DMS53 treated with DMSO at 0.1 percent for 48 hours (cell line): ENCODE measurements around the gene ZNF283.

Experiments used
- DNase-seq: peaks from one replicate; lab custom pipeline; 2025; ENCODE audit not compliant: unreplicated experiment; lab: John Stamatoyannopoulos, UW

ZNF283 gene

DNA sequence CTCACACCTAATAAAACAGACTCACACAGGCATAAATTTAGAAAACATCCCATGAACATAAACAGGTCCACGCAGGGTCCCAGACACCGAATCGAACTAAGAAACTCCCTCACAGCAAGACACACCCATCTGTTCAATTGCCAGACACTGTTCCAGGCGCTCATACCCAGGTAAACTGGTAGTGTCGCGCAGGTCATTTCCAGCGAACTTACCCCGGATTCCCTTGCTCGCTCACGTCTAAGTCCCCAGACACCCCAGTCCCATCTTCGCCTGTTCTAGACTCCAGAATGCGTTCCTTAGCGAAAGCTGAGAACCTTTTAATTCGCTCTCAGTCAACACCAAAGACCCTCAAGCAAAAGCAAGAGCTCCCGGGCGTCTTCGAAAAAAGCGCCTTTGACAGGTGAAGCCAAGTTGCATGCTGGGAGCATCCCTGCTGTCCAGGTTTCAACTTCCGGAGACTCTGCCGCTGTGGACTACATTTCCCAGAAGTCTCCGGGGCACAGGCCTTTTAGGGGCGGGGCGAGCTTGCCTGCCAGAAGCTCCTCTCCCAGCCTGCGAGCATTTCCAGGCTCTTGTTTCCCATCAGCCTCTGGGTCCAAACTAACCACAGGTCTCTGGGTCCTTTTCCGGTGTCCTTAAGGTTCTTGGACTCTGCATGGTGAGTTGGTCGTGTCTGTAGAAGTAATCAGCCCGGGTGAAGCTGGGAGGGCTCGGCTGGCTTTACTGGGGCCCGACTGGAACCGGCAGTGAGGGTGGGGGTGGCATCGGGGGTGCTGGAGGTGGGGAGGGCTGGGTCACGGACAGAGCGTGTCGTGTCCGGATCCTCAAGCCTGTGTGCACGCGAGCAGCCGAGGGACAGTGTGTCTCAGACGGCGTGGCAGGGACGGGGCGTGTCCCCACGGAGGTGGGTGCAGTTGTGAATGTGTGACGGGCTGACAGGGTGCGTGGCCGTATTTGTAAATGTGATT lies at the start of gene ZNF283:
Gene ZNF283, plus strand, starts transcription at position 535 of the 968 bp plus-strand sequence. CDS start 6,184 bp downstream, outside the sequence.
- peak; percentile 93 for DNase-seq

DNA sequence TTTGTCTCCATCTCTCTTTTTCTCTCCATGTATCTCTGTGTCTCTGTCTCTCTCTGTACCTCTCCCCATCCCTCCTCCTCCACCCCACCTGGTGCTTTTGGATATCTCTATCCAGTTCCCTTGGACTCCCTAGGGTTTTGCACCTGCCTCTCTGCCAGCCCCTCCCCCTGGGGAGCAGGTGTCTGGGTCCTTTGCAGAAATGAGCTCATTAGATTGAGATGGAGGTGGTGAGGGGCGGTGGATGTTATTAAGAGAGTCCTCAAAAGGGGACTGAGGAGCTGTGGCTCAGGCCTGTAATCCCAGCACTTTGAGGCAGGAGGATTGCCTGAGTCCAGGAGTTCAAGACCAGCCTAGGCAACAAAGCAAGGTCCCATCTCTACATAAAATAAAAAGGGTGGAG lies 48.5 kb upstream of the ZNF283 start:
- DNase-seq = no peak

DNA sequence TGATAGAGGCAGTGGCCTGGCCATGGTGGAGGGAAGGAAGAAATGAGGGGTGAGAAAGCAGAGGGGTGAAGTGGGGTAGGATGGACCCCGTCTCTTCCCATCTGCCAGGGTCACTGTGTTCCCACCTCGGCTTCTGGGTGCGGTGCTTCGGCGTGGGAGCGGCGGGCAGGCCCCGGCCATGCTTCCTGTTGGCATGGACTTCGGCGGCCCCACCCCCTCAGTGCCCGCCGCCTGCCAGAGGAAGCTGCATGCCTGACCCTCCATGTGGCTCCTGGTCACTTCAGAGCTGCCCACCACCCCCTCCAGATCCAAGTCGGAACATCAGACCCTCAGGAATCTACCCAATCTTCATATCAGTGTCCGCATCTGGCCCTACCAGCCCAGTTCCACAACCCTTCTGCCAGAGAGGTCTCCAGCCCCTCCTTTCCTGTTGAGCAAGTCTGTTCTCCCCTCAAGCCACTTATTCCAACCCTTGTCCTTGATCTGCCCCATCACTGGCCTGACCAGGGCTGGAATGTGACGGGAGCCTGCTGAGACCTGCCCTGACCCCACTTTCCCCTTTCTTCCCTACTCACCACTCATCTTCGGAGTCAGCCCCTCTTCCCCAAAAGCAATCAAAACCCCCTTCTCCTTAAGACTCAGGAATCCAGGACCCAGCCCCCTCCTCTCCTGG lies 47.8 kb upstream of the ZNF283 start:
- no peak for DNase-seq

DNA sequence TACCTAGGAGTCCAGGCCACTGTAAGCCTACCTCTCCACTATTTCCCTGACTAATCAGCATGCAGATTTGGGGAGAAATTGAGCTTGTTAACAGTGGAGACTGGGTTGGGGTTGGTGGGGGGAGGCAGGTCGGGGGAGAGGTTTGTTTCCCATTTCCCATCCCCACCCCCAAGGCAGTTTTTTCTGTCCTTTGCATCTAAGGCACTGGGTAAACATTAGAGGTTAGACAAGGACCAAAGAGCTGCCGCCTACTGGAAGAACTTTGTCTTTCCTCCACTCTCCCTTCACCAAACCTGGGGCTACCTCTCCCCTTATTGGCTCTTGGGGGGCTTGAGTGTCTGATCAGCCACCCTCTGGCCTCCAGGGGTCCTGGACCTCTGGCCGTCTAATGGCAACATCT lies 47.3 kb upstream of the ZNF283 start:
- DNase-seq = no peak

DNA sequence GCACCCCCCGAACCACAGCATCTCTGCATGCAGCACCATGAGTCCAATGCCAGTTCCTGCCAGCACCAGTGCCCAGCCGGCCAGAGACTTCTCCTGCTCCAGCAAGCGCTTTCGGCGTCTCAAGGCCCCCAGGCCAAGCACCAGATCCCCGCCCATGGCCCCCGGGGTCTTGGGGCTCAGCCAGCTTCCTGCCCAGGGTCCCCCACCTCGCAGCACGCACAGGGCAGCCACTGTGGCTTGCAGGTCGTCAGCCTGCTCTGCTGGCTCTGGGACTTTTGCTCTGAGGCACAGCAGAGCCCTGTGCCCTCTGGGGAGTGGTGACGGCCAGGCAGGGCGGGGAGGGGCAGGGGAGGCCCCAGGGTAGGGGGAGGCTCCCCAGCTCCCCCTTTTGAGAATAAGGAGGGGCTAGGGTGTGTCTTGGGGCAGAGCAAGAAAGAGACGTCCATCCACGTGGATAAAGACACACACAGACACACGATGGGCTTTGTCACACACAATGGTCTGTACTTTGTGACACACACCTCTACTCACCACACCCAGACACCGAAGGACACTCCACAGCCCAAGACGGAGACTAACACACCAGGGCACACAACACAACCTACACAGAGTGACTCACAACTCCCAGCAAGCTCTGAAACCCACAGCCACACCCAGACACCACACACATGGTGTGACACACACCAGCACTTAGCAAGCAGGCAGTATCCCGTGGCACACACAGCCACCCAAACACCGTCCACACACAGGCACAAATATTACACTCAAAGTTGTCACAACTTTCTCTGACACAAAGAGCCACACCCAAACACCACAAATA lies 46.2 kb upstream of the ZNF283 start, which contains the start of gene KCNN4:
Gene KCNN4, minus strand, starts transcription at position 268 of the 820 bp plus-strand sequence. Its CDS starts 112 bp downstream, at position 156.
- DNase-seq = no peak

DNA sequence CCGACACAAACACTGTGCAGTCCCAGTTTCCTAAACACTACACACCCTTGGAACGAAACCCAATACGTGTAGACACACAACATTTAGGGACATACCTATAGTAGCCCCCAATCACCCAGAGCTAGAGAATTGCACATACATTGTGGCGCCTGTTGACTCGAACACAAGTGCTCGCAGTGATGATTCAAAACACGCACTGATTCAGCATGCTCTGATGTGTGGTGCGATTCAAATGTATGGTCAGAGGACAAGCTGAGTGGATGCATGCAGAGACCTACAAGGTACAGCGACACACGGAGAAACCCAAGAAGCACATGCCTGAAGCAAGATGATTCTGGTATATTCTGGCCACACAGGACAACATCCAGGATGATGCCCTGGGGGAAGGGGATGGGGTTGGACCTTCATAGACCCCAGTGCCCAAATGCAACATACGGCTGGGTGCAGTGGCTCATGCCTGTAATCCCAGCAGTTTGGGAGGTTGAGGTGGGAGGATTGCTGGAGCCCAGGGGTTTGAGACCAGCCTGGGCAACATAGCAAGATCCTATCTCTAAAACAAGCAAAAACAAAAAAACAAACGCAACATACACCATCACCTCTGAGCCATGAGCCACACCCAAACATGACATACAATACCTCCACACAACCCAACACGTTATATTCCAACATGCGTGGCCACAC lies 45.4 kb upstream of the ZNF283 start:
- DNase-seq = no peak

DNA sequence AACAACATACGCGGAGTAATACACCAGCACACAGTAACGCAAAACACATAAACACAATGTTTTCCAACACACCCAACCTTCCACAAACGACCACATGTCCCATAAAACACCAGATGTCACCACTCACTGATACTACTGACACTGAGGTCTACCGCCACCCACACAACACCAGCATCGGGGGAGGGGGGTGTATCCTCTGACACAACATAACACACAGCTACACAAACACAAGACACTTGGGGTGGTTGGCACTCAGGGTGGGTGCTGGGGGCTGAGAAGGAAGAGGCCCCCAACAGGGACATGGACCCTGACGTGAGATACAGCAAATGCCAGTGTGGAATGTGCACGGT lies 44.8 kb upstream of the ZNF283 start:
- no peak for DNase-seq

DNA sequence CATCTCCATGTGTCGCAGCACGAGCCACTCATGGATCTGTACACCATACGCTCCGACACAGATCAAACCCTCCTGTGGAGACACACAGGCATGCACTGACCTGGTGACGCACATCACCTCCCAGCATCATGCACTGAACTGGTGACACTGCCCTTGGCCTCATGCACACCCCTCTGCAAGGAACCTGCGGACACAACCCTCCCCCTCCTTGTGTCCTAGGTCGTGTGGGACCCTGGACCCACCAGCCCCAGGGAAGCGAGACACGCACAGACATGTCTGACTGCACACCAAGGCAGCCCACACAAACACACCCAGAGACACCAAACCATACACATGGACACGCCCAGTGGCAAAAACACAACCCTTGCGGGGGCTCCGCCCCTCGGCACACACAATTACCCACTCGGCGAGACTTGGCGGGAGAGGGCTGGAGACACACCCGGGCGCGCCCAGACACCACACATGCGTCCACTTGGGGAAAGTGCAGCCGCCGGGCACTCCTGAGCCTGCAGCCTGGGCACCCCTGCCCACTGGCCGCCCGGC lies 44.4 kb upstream of the ZNF283 start:
- DNase-seq = no peak

DNA sequence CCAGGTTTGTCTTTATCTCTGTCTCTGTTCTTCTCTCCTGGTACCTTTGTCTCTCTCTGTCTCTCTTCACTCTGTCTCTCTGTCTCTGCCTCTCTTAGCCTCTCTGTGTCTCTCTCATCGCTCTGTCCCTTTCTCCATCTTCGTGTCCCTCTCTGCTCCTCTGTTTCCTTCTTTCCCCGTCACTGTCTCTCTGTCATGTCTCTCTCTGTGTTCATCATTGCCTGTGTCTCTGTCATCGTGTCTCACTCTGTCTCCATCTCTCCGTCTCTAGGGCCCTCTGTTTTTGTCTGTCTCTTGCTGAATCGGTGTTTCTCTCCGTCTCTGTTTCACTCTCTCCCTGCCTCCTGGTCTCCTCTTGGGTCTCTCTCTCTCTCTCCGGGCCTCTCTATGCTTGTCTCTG lies 43.5 kb upstream of the ZNF283 start:
- DNase-seq = no peak

DNA sequence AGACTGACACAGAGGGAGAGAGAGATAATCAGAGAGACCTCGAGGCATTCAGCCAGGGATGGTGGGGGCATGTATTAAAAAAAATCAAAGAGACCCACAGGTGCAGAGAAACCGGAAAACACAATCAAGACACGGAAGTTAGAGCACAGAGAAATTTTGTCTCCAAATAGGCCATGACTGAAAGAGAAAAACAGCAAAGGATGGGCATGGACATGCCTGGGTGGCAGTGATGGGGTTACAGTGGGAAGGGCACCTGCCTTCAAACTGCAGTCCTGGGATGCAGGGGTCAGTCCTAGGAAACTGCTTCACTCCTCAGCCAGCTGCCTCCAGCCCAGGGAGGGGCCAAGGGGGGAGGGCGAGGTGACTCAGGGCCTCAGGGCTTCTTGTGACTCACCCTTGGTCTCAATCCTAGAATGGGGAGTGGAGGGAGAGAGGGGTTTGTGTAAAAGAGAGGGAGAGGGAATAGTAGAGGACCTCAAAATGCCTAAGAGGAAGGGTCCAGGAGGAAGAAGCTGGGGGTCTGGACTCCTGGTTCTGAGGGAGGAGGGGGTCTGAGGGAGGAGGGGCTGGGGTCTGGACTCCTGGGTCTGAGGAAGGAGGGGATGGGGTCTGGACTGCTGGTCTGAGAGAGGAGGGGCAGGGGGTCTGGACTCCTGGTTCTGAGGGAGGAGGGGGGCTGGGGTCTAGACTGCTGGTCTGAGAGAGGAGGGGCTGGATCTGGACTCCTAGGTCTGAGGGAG lies 42.7 kb upstream of the ZNF283 start:
- DNase-seq = no peak

DNA sequence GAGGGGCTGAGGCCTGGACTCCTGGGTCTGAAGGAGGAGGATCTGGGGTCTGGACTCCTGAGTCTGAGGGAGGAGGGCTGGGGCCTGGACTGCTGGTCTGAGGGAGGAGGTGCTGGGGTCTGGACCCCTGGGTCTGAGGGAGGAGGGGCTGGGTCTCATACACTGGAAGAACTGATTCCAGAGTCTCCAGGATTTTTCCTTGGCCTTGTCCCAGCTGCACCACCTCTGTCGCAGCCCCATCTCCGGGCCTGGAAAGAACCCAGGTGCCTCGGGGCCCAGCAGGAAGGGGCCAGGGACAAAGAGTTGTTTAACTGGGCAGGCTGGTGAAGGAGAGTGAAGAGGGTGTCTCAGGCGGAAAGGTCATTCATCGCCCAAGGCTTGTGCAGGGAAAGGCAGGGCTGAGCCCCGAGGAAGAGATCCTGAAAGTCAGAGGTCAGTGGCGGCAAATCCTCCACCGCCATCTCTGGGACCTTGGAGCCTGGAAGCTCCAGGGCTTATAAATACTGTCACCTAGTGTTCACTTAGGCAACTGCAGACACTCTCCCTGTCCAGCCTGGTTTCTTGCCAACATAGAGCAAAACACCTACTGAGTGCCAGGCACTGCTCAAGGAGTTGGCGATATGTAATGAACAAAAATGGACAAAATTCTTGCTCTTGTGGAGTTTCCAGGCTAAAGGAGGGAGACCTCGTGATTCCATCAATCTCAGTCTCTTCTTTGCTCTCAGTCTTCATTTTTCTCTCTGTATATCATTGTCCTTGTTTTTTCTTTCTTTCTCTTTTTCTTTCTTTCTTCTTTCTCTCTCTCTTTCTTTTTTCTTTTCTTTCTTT lies 41.9 kb upstream of the ZNF283 start:
- peak; percentile 46 for DNase-seq

DNA sequence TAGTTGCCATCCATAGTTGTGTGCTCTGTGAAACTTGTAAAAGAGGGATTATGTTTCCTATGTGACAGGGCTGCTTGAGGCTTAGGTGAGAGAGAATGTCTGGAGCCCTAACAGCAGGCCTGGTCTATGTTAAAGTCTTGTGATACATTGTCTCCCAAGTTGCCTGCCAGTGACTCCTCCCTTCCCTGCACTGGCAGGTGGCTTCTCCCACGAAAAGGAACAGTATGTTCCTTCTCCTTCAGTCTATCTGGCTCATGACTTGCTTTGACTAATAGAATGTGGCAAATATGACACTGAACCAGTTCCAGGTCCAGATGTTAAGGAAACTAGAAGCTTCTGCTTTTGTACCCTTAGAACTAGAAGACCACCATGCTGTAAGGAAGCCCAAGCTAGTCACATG lies 40.5 kb upstream of the ZNF283 start:
- no peak for DNase-seq

DNA sequence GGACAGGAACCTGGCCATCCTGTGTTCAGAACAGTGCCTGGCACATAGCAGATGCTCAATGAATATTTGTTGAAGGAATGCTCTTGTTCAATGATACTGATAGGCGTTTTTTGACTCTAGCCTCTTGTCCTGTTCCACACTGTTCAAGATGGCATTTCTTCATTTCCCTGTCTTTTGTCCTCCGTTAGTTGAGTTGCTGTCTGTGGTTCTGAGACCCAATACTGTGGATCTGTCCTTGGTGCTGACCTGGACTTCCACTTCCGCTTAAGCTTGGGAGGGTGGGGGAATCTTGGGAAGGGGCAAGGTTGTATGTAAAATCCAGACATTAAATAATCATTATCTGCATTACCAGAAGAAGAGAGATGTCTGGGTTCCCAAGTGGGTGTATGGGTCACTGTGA lies 38.1 kb upstream of the ZNF283 start:
- DNase-seq = no peak

DNA sequence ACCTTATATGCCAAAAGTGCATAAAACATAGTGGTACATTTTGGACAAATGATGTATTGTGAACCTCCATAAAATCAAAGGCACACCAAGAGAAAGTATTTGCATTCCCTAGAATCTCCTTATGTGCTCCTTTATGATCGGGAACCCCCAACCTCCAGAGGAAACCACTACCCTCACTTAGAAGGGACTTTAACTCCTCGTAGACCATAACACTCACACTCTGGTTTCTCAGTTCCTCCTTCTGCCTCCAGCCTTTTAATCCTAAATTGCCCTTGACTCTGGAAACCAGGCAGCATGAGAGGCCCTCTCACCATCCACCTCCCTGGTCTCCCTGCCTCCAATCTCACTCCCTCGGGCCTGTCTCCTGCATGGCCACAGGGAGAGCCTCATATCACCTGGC lies 36.5 kb upstream of the ZNF283 start:
- DNase-seq = no peak

DNA sequence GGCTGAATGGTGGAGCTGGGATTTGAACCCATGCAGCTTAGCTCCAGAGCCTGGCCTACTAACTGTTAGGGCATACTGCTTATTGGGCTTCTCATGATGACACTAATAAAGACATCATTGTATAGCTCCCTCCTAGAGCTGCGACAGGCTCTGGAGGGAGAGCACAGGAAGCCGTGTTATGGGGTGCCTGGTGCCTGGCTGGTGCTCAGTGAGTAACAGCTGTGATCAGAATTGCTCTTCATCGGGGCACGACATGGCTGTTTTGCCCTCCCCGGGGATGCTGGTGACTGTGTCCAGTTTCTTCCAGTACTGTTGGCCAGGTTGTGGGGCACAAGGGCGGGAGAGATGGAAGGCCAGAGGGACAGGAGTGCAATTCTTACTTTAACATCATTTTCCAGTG lies 30.0 kb upstream of the ZNF283 start:
- no peak for DNase-seq

DNA sequence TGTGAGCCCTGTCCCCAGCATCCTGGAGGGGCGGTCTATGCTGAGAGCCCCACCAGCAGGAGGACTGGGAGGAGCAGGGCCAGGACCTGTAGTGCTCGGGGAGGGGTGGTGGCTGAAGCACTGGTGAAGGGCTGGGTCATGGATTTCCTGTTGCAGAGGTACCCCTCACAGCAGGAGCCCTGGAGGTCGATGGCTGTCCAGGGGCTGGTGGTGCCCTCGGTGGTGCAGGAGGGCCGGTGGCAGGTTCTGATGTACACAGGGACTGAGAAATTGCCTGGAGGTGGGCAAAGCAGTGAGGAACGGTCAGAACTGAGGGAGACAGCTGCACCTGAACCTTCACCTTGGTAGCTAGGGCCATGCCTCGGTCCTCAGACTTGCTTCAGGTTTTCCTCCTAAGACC lies 29.6 kb upstream of the ZNF283 start:
- DNase-seq = no peak

DNA sequence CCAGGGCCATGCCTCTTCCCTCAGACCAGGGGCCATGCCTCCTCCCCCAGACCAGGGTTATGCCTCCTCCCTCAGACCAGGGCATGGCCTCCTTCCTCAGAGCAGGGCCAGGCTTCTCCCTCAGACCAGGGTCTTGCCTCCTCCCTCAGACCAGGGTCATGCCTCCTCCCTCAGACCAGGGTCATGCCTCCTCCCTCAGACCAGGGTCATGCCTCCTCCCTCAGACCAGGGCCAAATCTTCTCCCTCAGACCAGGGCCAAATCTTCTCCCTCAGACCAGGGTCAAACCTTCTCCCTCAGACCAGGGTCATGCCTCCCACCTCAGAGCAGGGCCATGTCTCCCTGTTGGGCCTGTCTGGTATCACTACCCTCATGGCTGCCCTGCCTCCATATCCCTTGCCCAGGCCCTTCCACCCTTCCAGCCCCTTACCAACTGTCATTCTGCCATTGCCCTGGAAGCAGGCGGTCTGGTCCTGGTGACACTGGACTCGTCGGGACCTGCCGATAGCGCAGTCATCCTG lies 29.0 kb upstream of the ZNF283 start:
- DNase-seq = no peak

DNA sequence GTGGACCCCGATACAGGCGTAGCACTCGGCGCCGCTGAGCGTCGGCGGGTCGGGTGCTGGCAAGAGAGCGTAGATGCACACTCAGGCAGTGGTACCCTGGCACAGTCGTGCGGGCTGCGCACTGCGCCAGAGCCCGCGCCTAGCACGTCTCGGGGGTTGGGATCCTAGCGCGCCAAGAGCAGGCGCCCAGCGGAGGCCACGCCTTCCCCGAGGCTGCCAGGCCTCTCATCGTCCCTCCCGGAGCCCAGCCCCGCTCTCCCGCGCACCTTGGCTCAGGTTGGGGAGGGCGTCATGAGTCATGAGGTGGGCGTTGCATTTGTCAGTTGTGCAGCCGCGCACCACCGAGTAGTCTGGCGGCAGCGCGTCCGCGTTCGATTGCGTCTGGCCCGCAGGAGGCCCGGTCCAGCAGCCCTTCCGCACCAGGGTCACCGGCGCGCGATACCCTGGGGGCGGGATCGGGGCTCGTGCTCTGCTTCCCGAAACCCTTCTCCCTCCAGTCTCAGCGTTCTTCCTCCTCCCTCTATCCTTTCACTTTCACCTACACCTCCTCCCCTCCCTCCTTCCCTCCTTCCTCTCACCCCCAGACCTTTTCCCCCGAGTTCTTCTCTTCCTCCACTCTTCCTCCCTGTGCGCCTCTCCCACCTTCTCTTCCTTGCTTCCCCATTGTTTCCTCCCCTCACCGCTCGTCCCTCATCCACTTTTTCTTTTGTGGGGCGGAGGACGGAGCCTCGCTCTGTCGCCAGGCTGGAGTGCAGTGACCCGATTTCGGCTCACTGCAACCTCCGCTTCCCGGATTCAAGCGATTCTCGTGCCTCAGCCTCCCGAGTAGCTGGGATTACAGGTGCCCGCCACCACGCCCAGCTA lies 28.3 kb upstream of the ZNF283 start:
- DNase-seq = peak; percentile 52
